Spleen (tissue), 11 donors: Measurements from ENCODE around the gene TTYH1. TPM values are rescaled to one million over a fixed set of nuclear protein-coding genes. Genes with fewer than 3 reads are reported as not detected.

Experiments used
- DNase-seq: peaks from one replicate; pipeline ENCODE4 v3.0.0-alpha.2; 2020
- H3K27ac ChIP-seq, 8 donors: fragments of 200-600 bp; sonication (generic) in 7 of 8; 1 replicate in 4 of 8; 2 replicates in 4 of 8; pipeline versions ENCODE4 v1.5.0 to v1.8.0; 2016 to 2021; ENCODE audit warnings: inconsistent platforms in 4 of 8, mild to moderate bottlenecking in 4 of 8, moderate library complexity in 1 of 8
- H3K27me3 ChIP-seq, 7 donors: fragments of 200-600 bp; sonication (generic) in 6 of 7; replicated peaks in 1 of 7; 1 replicate in 4 of 7; 2 replicates in 3 of 7; pipeline versions ENCODE4 v1.5.0 to v1.8.0; 2016 to 2021; ENCODE audit warnings: inconsistent platforms in 3 of 7, mild to moderate bottlenecking in 1 of 7
- H3K36me3 ChIP-seq, 6 donors: fragments of 200-600 bp; sonication (generic) in 5 of 6; 1 replicate in 4 of 6; 2 replicates in 2 of 6; pipeline versions ENCODE4 v1.5.0 to v1.8.0; 2016 to 2021; ENCODE audit warnings: inconsistent platforms in 2 of 6
- H3K4me1 ChIP-seq, 6 donors: fragments of 200-600 bp; sonication (generic) in 5 of 6; 1 replicate in 3 of 6; 2 replicates in 3 of 6; pipeline versions ENCODE4 v1.5.0 to v1.8.0; 2016 to 2021; ENCODE audit warnings: inconsistent platforms in 3 of 6
- H3K4me3 ChIP-seq, 8 donors: fragments of 200-600 bp; sonication (generic) in 7 of 8; 1 replicate in 4 of 8; 2 replicates in 4 of 8; pipeline versions ENCODE4 v1.5.0 to v1.8.0; 2016 to 2021; ENCODE audit warnings: inconsistent platforms in 4 of 8, mild to moderate bottlenecking in 4 of 8, moderate library complexity in 2 of 8
- H3K9me3 ChIP-seq, 8 donors: fragments of 200-600 bp; sonication (generic) in 7 of 8; 1 replicate in 4 of 8; 2 replicates in 4 of 8; pipeline versions ENCODE4 v1.5.0 to v1.8.0; 2016 to 2021; ENCODE audit warnings: inconsistent platforms in 4 of 8
- POLR2A ChIP-seq, 3 donors: fragments of 450-650 bp; IDR thresholded peaks; one replicate each; pipeline ENCODE4 v1.5.1; 2017; ENCODE audit warnings: antibody characterized with exemption in 3 of 3, mild to moderate bottlenecking in 1 of 3
- POLR2AphosphoS5 ChIP-seq, 3 donors: sonication (generic); formaldehyde crosslinking; IDR thresholded peaks; one replicate each; pipeline ENCODE4 v1.5.1; 2017; ENCODE audit warnings: antibody characterized with exemption in 3 of 3
- WGBS, 5 donors: extraction: QIAGEN DNeasy Blood & Tissue Kit in 3 of 5; methylation state at CpG; one replicate each; pipeline versions ENCODE4 v1.1.5 to v1.1.7; 2013 to 2018; 5-methylcytosine and 5-hydroxymethylcytosine counted together
- intact Hi-C: fragments of 100-400 bp; cut with DNase I; formaldehyde crosslinking; loops from one replicate; pipeline ENCODE4 v1.15.0; 2023; ENCODE audit warnings: low total_unique reads
- polyA plus RNA-seq, 3 donors: library from polyadenylated mRNA; stranded (reverse); fragments of 200-250 nt; gene quantifications; one replicate each; pipeline ENCODE4 v1.2.1, GENCODE V29; 2013
- total RNA-seq, 7 donors: library from RNA; depleted of rRNA in 3 of 7; stranded (reverse); fragments of >200 nt in 3 of 7; fragmentation: NEBNext Ultra II Directional in 4 of 7; extraction: Animal tissue kit (Norgen Biotek cat#: 25700) in 4 of 7; gene quantifications; one replicate each; pipeline versions ENCODE4 v1.1.0 to v1.2.1, GENCODE V29; 2016 to 2021
- TF ChIP-seq, protein P1 (sequence below), 11 experiments: fragments of 200-600 bp in 7 of 11; fragments of 450-650 bp in 4 of 11; sonication (generic) in 4 of 11; IDR thresholded peaks in 8 of 11; conservative IDR thresholded peaks in 3 of 11; 1 replicate in 7 of 11; 2 replicates in 4 of 11; pipeline versions ENCODE4 v1.4.0 to v1.8.0; 2016 to 2021; ENCODE audit warnings: antibody characterized with exemption in 11 of 11, inconsistent platforms in 4 of 11, mild to moderate bottlenecking in 1 of 11
- donor health status: healthy with polysubstance abuse.
- donor health status: DM: no; HTN: no; CAD: no; lungs with moderate emphysema.
- donor health status: DM: no; HTN: no; CAD: no.
- donor health status: Bipolar disorder and iron deficiency.
- donor health status: healthy.
- donor health status: DM: no; HTN: no; CAD: no.
- donor health status: DM: yes; HTN: yes; CAD: no.

Gene TTYH1
- total and polyA plus RNA-seq, 10 donors: 0.97 to 3.5 (median 1.2) TPM

DNA sequence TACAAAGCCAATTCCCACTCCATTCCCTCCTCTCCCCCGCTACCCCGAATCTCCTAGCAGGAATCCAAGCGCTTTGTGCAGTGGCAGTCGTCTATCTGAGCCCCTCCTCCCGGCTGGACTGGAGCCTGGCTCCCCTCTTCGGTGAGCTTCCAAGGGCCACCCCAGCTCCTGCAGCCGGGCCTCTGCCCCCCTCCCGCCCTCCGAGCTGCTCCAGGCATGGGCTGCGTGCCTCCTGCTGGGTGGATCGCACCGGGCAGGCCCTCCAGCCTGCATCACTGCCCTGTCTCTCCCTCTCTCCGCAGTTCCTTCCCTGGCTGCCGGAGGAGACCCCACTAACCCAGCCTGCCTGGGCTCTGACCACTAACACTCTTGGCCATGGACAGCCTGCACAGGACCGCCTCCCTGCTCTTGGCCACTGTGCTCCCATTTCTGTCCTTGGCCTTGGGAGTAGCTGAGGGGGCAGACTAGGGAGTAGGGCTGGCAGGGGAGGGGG is 20.8 kb downstream of the TTYH1 start:
- TF ChIP-seq, protein P1, sequence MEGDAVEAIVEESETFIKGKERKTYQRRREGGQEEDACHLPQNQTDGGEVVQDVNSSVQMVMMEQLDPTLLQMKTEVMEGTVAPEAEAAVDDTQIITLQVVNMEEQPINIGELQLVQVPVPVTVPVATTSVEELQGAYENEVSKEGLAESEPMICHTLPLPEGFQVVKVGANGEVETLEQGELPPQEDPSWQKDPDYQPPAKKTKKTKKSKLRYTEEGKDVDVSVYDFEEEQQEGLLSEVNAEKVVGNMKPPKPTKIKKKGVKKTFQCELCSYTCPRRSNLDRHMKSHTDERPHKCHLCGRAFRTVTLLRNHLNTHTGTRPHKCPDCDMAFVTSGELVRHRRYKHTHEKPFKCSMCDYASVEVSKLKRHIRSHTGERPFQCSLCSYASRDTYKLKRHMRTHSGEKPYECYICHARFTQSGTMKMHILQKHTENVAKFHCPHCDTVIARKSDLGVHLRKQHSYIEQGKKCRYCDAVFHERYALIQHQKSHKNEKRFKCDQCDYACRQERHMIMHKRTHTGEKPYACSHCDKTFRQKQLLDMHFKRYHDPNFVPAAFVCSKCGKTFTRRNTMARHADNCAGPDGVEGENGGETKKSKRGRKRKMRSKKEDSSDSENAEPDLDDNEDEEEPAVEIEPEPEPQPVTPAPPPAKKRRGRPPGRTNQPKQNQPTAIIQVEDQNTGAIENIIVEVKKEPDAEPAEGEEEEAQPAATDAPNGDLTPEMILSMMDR (IDR thresholded peaks at IDR 0.05 in 8 of 11, conservative IDR thresholded peaks at IDR 0.05 in 3 of 11): no peak
- TF ChIP-seq POLR2AphosphoS5 (IDR thresholded peaks at IDR 0.05): peak in 2 of 3 donors; percentile 23 to 47
- H3K27me3 ChIP-seq: peaks cover 0 to 10% (median 0%) of the 10 kb centered on the region in 7 donors
- DNase-seq: no peak
- no peak overlapping the region for H3K27ac ChIP-seq
- no peak overlapping the region for H3K4me3 ChIP-seq
- WGBS, 5 donors: 67 to 87% (median 79%) methylated on average over 14 to 15 of the region's 15 CpGs
- no peaks in the 10 kb centered on the region for H3K9me3 ChIP-seq
- H3K36me3 ChIP-seq: peaks cover 0 to 33% (median 3%) of the 10 kb centered on the region in 6 donors
- intact Hi-C loops: no loop called here
- peaks cover 0 to 34% (median 17%) of the 10 kb centered on the region in 6 donors for H3K4me1 ChIP-seq

DNA sequence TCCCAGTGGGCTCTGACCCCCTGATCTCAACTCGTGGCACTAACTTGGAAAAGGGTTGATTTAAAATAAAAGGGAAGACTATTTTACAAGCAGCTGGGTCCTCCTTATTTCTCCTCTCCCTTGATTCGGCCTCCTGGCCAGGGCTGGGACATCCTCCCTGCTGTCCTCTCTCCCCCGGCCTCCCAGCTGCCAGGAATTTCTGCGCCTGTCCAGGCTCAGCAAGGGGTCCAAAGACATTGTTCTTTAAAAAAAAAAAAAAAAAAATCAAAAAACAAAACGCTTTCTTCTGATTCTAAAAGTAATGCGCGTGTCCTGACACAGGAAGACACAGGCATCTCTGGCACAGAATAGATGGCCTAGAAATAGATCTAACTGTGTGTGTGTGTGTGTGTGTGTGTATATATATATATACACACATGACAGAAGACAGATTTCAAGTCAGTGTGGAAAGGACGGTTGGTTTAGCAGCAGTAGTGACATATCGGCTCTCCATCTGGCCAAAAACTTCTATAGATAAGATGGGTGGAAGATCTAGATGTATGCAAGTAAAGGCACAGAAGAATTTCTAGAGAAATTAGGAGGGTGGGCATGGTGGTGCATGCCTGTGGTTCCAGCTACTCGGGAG is 21.5 kb downstream of the TTYH1 start:
- Histone ChIP-seq H3K27me3 (peaks cover 0 to 3% (median 0%) of the 10 kb centered on the region in 7 donors), H3K4me1 (peaks cover 0 to 32% (median 14%) of the 10 kb centered on the region in 6 donors), H3K9me3 (no peaks in the 10 kb centered on the region), H3K36me3 (peaks cover 0 to 38% (median 3%) of the 10 kb centered on the region in 6 donors), H3K4me3 (no peak overlapping the region), H3K27ac (no peak overlapping the region)
- WGBS, 5 donors: 79 to 93% (median 84%) methylated on average over 10 of the region's 10 CpGs
- intact Hi-C loops: no loop called here
- no peak for DNase-seq
- TF ChIP-seq POLR2A (IDR thresholded peaks at IDR 0.05) (no peak), POLR2AphosphoS5 (IDR thresholded peaks at IDR 0.05) (no peak)
- TF ChIP-seq, protein P1 (IDR thresholded peaks at IDR 0.05 in 8 of 11, conservative IDR thresholded peaks at IDR 0.05 in 3 of 11): no peak

DNA sequence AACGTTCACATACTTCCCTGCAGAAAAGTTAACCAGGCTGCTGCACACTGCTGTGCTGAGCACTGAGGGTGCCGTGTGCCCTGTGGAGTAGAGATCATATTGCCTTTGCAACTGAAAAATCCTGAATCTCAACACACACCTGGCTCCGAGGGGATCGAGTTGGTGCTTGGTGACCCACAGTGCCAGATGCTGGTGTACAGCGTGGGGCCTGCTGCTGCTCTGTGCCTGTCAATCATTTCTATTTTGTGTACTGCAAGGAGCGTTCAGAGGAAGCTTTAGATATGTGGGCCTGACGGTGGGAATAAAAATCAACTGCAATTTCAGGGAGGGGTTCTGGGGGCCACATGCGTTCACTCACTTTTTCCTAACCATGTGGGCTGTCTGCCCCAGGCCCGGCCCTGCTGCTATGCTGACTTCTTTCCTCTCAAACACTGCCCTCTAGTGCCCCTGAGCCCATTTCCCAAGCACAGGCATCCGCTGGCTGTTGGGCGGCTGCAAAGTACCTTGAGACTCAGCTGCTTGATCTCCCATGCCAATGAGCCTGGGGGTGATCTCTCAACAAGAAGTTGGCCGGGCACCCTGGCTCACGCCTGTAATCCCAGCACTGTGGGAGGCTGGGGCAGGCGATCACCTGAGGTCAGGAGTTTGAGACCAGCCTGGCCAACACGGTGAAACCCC is 24.0 kb downstream of the TTYH1 start:
- H3K27ac ChIP-seq: no peak overlapping the region
- DNase-seq: no peak
- intact Hi-C loops: no loop called here
- no peaks in the 10 kb centered on the region for H3K9me3 ChIP-seq
- H3K4me1 ChIP-seq: peaks cover 0 to 32% (median 12%) of the 10 kb centered on the region in 6 donors
- WGBS, 5 donors: 71 to 79% (median 73%) methylated on average over 15 of the region's 15 CpGs
- TF ChIP-seq POLR2AphosphoS5 (IDR thresholded peaks at IDR 0.05): no peak
- TF ChIP-seq, protein P1 (IDR thresholded peaks at IDR 0.05 in 8 of 11, conservative IDR thresholded peaks at IDR 0.05 in 3 of 11): peak in 5 of 11 experiments; percentile 11 to 32 (median 30)
- H3K4me3 ChIP-seq: no peak overlapping the region
- no peaks in the 10 kb centered on the region for H3K27me3 ChIP-seq
- H3K36me3 ChIP-seq: peaks cover 0 to 64% (median 6%) of the 10 kb centered on the region in 6 donors

DNA sequence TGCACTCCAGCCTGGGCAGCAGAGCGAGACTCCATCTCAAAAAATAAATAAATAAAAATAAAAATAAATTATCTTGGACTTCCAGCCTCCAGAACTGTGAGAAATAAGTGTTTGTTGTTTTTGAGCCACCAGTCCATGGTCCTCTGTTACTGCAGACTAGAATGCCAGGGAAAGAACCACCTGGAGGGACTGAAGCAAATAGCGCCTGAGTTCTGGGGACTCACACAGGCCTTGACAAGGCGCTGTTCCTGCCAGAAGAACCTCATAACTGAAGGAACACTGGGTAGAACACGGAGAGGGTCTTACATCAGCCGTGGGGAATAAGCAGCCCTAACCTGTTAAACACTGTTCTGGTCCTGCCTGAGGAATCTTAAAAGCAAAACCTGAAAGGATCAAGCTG is 25.4 kb downstream of the TTYH1 start:
- WGBS, 5 donors: 96 to 98% (median 96%) methylated on average over 5 of the region's 5 CpGs
- H3K36me3 ChIP-seq: peaks cover 0 to 77% (median 18%) of the 10 kb centered on the region in 6 donors
- H3K27ac ChIP-seq: no peak overlapping the region
- no peaks in the 10 kb centered on the region for H3K9me3 ChIP-seq
- no peaks in the 10 kb centered on the region for H3K27me3 ChIP-seq
- no peak overlapping the region for H3K4me3 ChIP-seq
- TF ChIP-seq POLR2A (IDR thresholded peaks at IDR 0.05) (no peak), POLR2AphosphoS5 (IDR thresholded peaks at IDR 0.05) (no peak)
- TF ChIP-seq, protein P1 (IDR thresholded peaks at IDR 0.05 in 8 of 11, conservative IDR thresholded peaks at IDR 0.05 in 3 of 11): no peak
- H3K4me1 ChIP-seq: peaks cover 0 to 18% (median 5%) of the 10 kb centered on the region in 6 donors
- intact Hi-C loops: no loop called here
- no peak for DNase-seq
